Upper lobe of left lung (tissue), 4 donors: ENCODE results near the gene SERPINE3.

Experiments
- CTCF ChIP-seq, 6 experiments: fragments of 450-650 bp in 4 of 6; fragments of 200-600 bp in 2 of 6; sonication (generic) in 2 of 6; IDR thresholded peaks; one replicate each; pipeline ENCODE4 v1.5.1; 2016 to 2019; ENCODE audit warnings: antibody characterized with exemption in 6 of 6
- POLR2A ChIP-seq, 4 donors: fragments of 450-650 bp; IDR thresholded peaks; one replicate each; pipeline ENCODE4 v1.5.1; 2016 to 2017; ENCODE audit warnings: antibody characterized with exemption in 4 of 4, mild to moderate bottlenecking in 2 of 4

DNA sequence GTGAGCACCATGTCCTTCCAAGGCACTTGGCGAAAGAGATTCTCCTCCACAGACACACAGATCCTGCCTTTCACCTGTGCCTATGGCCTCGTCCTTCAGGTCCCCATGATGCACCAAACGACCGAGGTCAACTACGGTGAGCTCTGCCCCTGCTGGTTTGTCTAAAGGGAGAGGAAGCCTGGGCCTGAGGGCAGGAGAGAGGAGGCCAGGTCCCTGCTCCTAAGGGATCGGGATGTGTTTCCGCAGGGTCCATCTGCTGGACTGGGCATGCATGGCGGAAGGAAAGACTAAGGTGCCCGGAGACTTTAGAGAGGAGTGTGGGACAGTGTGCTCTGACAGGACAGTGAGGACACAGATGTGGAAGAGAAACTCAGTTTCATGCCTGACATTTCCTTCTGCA, 7.6 kb downstream of the SERPINE3 start:
- TF ChIP-seq CTCF (IDR thresholded peaks at IDR 0.05) (no peak), POLR2A (IDR thresholded peaks at IDR 0.05) (no peak)
